Measurements from ENCODE around the gene RHEBL1. TPM values are rescaled to one million over a fixed set of nuclear protein-coding genes. Genes with fewer than 3 reads are reported as not detected.

Gene RHEBL1
- total RNA-seq, result 0.66 and 1.4 TPM in 2 replicates

DNA sequence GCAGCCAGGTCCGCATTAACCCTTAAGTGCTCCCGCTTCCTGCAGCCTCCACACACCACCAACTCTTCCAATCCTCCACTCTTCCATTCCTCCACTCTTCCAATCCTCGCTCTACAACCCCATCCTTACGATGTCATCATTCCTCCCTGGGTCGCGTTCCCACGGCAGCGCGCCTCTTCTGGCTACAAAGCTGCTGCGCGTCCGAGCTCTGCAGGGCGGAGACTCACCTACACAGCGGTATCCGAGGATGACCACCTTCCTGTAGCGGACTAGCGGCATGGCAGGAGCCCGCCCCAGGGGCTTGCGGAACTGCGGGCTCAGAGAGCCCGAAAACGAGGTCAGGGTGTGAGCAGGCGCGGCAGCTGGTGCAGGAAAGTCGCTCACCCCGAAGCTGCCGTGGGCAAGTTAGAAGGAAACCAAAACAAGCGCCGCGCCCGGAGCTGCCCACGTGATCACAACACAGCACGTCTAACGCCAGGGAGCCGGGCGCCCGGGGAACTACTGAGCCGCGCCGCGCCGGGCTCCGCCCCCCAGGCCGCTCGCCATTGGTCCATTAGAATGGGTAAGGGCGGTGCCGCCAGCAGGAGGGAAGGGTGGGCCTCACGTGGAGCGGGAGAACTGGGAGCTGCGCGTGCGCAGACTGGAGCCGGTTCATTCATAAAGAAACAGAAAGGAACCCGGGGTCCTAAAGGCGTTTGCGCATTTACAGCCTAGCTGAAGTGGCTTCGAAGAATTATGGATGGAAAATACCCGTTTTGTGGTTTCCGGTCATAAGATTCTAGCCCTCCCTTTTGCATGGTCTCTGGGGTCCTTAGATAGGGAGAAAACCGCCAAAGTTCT is at the start of gene RHEBL1:
Gene RHEBL1, minus strand, starts transcription at position 473 of the 840 bp plus-strand sequence. Its CDS starts 194 bp downstream, at position 279.

GRCh38 chr12:49110464-49111155 is 40.8 kb upstream of the RHEBL1 start, which contains the start of gene LMBR1L:
TSS of gene LMBR1L (minus strand) at chr12:49110847. CDS start at chr12:49110555, 292 bp downstream.

DNA sequence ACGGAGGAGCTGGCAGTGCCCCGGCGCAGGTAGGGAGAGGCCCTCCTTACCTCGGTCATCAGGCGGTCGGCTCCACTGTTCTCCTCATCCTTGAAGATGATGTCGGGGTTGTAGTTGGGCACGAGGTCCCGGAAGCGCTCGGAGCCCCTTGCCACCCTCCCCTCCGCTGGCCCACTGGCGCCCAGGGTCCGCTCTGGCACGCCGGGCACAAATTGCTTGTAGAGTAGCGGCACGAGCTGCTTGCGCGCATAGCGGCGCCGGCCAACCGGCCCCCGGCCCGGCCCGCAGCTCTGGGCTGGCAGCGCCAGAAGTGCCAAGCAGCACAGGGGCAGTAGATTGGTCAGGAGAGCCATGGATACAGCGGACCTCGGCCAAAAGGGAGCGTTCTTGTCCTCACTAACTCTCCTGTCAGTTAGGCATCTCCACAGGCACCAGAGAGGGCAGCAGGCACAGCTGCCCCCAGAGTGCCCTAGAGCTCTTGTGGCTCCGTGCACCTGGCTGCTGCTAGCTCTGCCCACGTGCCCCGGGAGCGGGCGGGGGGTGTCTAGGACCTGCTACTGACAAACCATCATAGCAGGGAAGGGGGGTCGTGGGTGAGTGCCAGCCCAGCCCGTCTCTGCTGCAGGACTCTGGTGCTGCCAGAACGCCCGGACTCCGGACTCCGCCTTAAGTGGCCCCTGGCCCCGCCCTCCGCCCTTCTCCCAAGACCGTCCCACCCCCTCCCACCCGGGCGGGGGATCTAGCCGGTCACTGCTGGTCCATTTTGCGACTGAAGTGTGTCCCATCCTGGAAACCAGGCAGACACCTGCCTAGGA is 24.6 kb upstream of the RHEBL1 start, which contains the start of gene DHH:
Gene DHH, minus strand, starts transcription at position 642 of the 815 bp plus-strand sequence. Its CDS starts 289 bp downstream, at position 353.

GRCh38 chr12:49060237-49061156 is 9.3 kb downstream of the RHEBL1 start, which contains the start of gene KMT2D:
TSS of gene KMT2D (minus strand) at chr12:49060794. CDS start at chr12:49055324, 5,470 bp downstream.

DNA sequence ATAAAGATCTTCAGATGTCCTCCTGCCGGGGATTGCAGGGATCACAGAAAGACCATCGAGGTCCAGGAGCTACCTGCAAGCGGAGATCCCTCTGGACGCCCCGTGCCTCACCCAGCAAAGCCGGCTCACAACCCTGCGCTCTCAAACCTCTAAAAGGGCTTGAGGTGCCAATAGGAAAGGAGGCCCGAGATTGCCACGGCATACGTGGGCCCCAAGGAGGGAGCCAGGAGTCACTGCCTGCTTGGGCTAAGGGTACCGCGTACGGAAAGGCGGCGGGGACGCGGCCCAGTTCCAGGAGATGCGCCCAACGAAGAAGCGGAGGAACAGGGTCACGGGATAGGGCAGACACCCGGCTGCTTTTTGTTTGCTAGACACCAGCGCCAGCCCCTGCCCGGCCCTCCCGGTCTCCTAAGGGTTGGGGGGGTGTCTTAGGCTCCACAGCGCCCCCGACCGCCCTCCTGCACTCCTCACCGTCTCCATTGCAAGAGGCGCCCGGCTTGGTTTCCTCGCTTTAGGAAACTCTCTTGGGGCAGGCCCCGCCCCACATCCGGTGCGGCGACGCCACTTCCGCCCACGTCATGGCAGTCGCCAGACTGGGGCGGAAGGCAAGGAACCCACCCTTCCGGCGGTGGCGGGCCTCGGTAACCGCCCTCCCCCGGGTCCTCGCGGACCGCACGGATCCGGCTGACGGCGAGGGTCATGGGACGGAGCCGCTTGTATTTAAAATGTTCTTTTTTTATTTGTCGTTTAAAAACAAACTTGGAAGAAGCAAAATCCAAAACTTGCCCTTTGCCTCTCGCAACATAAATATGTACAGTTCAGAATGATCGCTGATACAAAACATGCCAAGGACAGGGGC is 51.3 kb downstream of the RHEBL1 start, which contains the start of gene PRKAG1:
Gene PRKAG1, minus strand, starts transcription at position 516 of the 859 bp plus-strand sequence. Its CDS starts 36 bp downstream, at position 480.

Other genes with a start within 250 kb of the RHEBL1 start
- 78.9 and 94.9 TPM in 2 replicates for gene DDX23, start 217.8 kb downstream of the RHEBL1 start, total RNA-seq
- 0.57 and 1.5 TPM in 2 replicates for gene RND1, start 204.1 kb downstream of the RHEBL1 start, total RNA-seq
- gene FKBP11, start 144.5 kb downstream of the RHEBL1 start, total RNA-seq, result 21.0 and 29.2 TPM in 2 replicates
- gene ARF3, start 112.5 kb downstream of the RHEBL1 start, total RNA-seq, result 83.8 and 102 TPM in 2 replicates
- gene WNT10B, start 98.2 kb downstream of the RHEBL1 start, total RNA-seq, result 0.07 and 0.13 TPM in 2 replicates
- not detected in 2 replicates for gene WNT1, start 91.7 kb downstream of the RHEBL1 start, total RNA-seq
- gene DDN, start 70.6 kb downstream of the RHEBL1 start, total RNA-seq, result 0.13 and 0.29 TPM in 2 replicates
- 55.2 and 56.5 TPM in 2 replicates for gene PRKAG1, start 51.2 kb downstream of the RHEBL1 start, total RNA-seq
- 66.4 and 79.6 TPM in 2 replicates for gene KMT2D, start 9.2 kb downstream of the RHEBL1 start, total RNA-seq
- 5.3 and 9.0 TPM in 2 replicates for gene DHH, start 24.8 kb upstream of the RHEBL1 start, total RNA-seq
- gene LMBR1L, start 40.9 kb upstream of the RHEBL1 start, total RNA-seq, result 58.9 and 62.1 TPM in 2 replicates
- 2,263 and 3,197 TPM in 2 replicates for gene TUBA1B, start 61.4 kb upstream of the RHEBL1 start, total RNA-seq
- gene TUBA1A, start 119.1 kb upstream of the RHEBL1 start, total RNA-seq, result 792 and 805 TPM in 2 replicates
- 580 and 869 TPM in 2 replicates for gene TUBA1C, start 195.1 kb upstream of the RHEBL1 start, total RNA-seq
- gene PRPH, start 225.2 kb upstream of the RHEBL1 start, total RNA-seq, result 0.14 and 0.27 TPM in 2 replicates

Data from thoracic aorta endothelial cell (primary cell).